ENCODE results near the gene ISLR.
A peak's percentile ranks its signal among the peaks of the same experiment; 100 is the strongest.

Gene ISLR, protein sequence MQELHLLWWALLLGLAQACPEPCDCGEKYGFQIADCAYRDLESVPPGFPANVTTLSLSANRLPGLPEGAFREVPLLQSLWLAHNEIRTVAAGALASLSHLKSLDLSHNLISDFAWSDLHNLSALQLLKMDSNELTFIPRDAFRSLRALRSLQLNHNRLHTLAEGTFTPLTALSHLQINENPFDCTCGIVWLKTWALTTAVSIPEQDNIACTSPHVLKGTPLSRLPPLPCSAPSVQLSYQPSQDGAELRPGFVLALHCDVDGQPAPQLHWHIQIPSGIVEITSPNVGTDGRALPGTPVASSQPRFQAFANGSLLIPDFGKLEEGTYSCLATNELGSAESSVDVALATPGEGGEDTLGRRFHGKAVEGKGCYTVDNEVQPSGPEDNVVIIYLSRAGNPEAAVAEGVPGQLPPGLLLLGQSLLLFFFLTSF

DNA sequence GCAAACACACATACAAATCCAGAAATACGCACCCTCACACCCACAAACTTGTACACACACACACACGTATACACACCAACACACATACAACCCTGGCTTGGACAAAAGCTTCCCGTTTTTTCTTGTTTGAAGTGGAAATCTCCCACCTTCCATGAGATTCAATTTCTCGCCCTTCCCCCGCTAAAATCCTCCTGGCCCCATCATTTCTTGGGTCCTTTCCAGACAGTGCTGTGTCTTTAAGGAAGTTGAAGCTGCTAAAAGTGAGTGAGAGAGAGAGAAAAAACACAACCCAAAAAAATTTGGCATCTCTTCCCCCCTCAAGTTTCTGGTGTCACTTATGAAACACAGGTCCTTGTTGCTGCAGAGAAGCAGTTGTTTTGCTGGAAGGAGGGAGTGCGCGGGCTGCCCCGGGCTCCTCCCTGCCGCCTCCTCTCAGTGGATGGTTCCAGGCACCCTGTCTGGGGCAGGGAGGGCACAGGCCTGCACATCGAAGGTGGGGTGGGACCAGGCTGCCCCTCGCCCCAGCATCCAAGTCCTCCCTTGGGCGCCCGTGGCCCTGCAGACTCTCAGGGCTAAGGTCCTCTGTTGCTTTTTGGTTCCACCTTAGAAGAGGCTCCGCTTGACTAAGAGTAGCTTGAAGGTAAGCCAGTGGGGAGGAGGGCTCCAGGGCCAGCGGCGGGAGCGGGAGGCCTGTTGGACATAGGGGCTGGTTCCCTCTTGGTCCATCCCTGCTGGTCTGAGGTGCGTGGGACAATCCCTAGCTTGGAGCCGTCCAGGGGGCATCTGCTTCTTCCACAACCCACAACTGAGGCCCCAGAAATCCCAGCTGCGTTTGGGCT, at the start of gene ISLR:
Gene ISLR (plus strand): TSS at position 331 of the 839 bp plus-strand sequence. CDS start 1,149 bp downstream, outside the sequence.
- peak; percentile 75 for DNase-seq (ENCODE audit: low read depth)
- H3K4me3 ChIP-seq (replicated peaks; ENCODE audit: low read depth, low read length), result no peak within 1 kb of the TSS
- TF ChIP-seq, protein P1, sequence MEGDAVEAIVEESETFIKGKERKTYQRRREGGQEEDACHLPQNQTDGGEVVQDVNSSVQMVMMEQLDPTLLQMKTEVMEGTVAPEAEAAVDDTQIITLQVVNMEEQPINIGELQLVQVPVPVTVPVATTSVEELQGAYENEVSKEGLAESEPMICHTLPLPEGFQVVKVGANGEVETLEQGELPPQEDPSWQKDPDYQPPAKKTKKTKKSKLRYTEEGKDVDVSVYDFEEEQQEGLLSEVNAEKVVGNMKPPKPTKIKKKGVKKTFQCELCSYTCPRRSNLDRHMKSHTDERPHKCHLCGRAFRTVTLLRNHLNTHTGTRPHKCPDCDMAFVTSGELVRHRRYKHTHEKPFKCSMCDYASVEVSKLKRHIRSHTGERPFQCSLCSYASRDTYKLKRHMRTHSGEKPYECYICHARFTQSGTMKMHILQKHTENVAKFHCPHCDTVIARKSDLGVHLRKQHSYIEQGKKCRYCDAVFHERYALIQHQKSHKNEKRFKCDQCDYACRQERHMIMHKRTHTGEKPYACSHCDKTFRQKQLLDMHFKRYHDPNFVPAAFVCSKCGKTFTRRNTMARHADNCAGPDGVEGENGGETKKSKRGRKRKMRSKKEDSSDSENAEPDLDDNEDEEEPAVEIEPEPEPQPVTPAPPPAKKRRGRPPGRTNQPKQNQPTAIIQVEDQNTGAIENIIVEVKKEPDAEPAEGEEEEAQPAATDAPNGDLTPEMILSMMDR (IDR thresholded peaks at IDR 0.05; ENCODE audit: low read length, missing control alignments), result no peak

DNA sequence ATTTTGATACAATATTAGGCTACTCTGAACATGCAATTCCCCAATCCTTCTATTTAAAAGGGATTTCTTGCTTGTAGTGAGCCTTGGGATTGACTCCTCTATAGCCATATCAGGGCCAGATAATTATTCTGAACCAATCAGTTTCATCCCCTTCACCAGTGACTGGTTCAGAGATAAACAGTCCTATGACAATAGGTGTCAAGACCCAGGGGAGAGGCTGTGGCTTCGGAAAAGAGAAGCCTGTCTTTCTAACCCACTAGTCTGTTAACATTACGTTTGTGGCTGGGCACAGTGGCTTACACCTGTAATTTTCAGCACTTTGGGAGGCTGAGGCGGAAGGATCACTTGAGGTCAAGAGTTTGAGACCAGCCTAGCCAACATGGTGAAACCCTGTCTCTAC, 49.3 kb upstream of the ISLR start:
- no peak overlapping the region for H3K4me3 ChIP-seq (replicated peaks; ENCODE audit: low read depth, low read length)
- no peak for DNase-seq (ENCODE audit: low read depth)
- TF ChIP-seq, protein P1 (IDR thresholded peaks at IDR 0.05; ENCODE audit: low read length, missing control alignments), result no peak

DNA sequence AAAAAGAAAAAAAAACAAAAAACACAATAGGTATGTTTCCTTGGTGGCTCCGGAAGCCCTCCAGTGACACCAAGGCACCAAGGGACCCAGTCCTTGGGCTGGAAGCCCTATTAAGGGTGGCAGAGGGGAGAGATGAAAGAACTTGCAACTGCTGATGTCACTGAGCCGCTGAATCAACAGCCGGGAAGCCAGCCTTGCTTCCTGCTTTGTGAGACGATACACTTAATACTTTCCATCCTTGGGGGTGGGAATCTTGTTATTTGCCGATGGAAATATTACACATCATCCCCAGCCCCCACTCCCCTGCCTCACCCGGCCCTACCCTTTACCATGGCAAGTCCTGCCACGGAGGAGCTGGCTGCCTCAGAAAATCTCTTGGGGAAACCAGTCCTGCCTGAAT, 48.8 kb upstream of the ISLR start:
- DNase-seq (ENCODE audit: low read depth), result no peak
- H3K4me3 ChIP-seq (replicated peaks; ENCODE audit: low read depth, low read length), result no peak overlapping the region
- TF ChIP-seq, protein P1 (IDR thresholded peaks at IDR 0.05; ENCODE audit: low read length, missing control alignments), result no peak

DNA sequence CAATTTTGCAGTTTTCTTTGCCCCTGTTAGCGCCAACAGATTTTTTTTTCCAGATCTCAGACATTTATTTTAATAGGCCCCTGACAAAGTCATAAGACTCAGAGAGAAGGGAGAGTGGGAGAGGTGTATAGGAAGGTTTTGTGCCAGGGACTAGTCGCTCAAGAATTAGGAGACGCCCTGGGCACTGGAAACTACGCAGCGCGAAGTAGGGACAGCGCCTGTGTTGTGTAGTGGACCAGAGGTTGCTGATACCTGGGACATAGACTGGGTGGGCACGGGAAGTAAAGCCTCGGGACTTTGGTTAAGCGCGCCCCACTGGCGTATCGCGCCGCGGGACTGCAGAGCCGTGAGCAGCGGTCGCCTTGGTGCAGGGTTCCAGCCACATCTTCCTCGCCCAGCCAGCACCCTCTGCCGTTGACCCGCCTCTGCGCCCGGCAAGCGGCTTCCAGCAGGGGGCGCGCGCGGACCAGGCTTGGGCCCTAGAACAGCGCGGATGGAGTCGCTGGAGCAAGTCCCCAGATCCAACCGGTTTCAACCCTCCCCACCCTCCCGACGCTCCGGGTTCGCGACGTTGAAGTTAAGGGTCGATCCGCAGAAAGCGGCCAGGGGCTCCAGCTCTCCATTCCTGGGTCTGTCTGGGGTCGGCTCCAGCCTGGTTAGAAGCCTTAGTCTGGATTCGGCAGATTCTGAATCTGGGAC, 46.1 kb upstream of the ISLR start:
- H3K4me3 ChIP-seq (replicated peaks; ENCODE audit: low read depth, low read length), result peak overlapping the region; percentile 48
- DNase-seq (ENCODE audit: low read depth), result peak; percentile 85
- TF ChIP-seq, protein P1 (IDR thresholded peaks at IDR 0.05; ENCODE audit: low read length, missing control alignments), result peak; percentile 91

DNA sequence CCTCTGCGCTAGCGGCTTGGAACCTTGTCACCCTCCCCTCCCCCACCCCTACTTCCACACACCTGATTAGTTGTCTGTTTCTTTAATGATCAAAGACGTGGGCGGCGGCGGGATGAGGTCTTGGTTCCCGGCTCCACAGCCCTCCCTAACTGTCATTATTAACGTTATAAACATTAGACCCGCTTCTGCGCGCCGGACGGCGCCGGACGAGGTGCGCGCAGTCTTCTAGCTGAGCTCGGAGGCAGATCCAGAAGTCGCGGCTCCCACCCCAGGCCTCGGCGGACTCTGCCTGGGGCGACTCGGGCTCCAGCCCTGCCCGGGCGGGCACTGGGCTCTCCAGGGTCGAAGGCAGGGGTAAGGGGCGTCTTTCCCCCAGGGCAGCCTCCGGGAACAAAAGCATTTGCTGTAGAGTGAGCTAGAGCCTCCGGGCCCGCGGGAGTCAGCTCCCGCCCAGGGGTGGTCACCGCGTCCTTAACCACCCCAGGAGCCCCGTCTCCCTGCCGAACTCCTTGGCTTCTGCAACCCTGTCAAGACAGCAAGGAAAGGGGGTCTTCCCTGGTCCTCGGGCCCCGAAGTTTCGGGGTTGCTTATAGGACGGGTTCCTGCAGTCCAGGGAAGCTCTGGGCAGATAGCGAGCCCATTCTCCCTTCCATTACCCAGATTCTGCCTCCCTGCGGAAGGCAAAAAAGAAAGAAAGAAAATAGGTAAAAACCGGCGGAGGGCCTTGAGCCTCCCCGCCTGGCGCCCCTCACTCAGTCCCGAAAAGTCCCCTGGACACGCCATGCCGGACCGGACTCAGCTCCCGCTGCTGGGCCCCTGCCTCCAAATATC, 45.3 kb upstream of the ISLR start:
- peak; percentile 33 for DNase-seq (ENCODE audit: low read depth)
- H3K4me3 ChIP-seq (replicated peaks; ENCODE audit: low read depth, low read length), result peak overlapping the region; percentile 48

More for the DNA sequence above, 45.3 kb upstream of the ISLR start:
- TF ChIP-seq, protein P1 (IDR thresholded peaks at IDR 0.05; ENCODE audit: low read length, missing control alignments), result no peak

Data from fibroblast of pulmonary artery (primary cell).